Suppressor macrophage treated with lipopolysaccharide for 4 hours (primary cell): ENCODE data around the gene CYBA.

Source experiments
- DNase-seq: peaks from one replicate; pipeline ENCODE4 v3.0.0-alpha.2; 2020

The CYBA gene

DNA sequence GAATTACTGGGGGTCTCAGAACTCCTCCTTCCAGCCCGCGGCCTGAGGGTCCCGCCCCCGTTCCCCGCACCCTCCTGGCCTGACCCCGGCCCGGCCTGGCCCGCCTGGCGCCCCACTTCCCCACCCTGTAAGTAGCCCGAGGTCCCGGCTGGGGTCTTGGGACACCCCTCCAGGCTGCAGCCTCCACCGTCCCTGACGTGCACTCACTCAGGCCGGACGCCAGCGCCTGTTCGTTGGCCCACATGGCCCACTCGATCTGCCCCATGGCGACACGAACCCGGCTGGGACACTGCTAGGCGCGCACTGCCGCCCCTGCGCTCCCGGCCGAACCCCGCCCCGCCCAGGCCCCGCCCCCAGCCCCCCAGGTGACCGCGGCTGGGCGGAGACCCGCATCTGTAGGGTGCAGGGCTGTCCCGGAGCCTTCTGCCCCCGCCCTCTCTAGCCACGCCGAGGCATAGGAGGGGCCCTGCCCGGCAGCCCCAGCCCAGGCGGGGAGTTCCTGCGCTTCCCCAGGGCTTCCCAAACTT is at the start of gene CYBA:
TSS of gene CYBA (minus strand) at position 305 of the 527 bp plus-strand sequence. CDS start at position 265, 40 bp downstream.
- peak; percentile 92 for DNase-seq

- no peak for DNase-seq
Measured at GRCh38 chr16:88700322-88700635, 49.4 kb upstream of the CYBA start.

DNA sequence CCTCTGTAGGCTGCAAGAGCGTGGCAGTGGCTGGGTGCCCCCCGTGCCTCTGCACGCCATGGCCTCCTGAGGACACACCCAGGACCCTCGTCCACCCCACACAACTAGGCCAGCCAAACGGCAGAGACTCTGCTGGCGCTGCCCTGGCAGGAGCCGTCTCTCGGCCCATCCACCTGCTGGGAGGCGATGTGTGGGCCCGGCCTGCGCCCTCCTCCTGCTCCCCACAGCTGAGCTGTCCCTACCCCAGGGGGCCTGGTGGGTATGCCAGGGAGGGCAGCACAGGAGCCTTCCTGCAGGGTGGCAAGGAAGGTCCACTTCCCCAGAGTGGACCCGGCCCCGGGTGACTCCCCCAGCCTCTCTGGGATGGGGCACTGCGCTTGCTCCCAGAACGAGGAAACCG is 48.3 kb upstream of the CYBA start:
- no peak for DNase-seq

DNA sequence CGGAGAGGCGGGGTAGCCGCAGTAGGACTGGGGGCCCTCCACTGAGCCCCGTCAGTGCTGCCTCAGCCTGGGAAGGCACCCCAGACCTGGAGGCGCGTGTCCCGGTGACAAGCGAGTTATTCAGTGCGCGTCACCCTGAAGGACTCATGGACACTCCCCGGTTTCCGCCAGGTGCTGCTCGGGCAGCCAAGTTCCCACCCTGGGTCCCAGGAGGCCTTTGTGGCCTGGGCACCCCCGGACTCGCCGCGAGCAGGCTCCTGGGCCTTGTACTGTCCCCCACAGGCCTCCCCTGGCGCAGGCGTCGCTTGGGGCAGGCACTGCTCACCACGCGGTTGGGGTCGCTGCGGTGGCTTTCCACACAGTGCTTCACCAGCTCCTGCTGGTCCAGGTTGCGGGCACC is 47.8 kb upstream of the CYBA start:
- no peak for DNase-seq

DNA sequence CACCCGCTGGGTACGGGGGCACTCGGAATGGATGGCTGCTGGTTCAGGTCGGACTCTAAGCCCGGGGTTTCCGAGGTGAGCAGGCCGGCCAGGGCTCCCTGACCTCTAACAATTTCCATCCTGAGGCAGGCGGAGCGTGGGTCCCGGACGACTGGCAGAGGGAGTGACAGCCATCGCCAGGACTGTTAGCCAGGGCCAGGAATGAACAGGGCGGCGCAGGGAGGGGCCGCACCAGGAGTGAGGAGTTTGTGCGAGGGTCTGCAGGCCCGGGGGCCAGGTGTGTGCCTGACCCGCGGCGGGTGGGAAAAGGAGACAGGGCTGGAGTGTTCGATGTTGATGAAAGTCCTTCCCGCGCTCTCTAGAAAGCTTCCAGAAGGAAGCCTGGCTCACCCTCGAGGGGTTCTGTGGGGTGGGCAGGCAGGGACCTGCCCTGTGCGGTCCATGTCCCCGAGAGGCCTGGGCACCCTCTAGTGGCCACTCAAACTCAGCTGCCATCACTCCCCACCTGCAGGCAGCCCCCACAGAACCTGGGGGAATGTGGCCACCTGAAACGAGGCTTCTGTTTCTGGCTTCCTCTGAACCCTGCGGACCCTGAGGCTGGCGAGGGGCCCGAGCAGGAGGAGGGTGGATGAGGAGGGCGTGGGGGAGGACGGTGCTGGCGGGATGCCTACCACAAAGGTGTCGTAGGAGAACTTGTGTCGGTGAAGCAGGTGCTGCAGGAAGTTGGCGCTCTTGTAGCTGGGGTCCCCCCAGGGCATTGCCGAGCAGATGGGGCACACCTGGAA is 47.2 kb upstream of the CYBA start:
- no peak for DNase-seq

GRCh38 chr16:88697116-88697830 is 46.4 kb upstream of the CYBA start:
- DNase-seq, result no peak

DNA sequence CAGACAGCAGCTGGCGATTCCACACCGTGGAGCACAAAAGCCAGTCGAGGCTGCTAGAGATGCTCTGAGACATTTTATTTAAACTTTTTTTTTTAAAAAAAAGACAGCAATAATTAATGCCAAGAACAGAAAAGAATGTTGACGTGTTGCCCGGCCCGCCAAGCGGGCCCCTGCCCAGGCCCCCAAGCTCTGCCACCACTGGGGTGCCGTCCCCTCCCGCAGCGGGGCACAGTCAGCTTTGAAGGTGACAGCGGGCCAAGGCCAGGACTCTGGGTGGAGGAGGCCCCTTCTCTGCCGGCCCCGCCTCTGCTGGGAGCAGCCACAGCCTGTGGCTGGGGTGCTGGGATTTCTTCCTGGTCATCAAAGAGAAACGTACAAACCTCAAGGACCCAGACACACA is 45.6 kb upstream of the CYBA start:
- DNase-seq, result no peak

DNA sequence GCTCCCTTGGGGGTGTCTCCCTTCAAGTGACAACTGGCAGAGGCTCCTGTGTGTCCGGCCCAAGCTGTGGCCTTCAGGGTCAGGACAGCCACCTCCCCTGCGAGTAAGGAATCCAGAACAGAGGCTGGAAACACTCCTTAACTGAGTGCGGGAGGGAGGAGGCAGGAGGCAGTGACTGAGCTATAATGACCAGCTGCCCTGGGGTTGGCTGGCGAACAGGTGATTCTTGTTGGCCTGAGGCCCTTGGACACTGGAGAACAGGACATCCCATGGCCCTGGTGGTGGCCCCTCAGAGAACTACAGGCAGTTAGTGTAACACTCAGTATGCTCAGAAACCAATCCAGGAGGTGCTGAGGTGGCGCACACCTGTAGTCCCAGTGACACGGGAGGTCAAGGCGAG is 44.9 kb upstream of the CYBA start:
- no peak for DNase-seq

DNA sequence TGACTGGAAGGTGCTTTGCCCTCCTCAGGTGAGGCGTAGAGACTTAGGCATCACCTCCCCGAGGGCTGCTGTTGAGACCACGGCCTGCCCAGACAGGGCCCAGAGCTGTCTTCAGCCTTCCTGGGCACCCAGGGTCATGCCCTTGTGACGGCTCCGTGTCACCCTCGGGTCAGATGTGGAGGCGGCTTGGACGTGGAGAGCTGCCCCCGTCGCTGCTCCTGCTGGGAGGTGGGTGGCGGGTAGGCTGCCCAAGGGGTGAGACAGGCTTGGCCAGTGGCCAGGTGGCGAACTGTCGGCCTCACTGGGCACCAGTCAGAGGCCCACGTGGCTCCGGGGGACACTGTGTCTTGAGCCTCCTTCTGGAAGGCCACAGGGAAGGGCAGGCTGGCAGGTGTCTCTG is 44.4 kb upstream of the CYBA start:
- DNase-seq, result no peak

GRCh38 chr16:88694221-88695087 is 43.6 kb upstream of the CYBA start:
- no peak for DNase-seq

DNA sequence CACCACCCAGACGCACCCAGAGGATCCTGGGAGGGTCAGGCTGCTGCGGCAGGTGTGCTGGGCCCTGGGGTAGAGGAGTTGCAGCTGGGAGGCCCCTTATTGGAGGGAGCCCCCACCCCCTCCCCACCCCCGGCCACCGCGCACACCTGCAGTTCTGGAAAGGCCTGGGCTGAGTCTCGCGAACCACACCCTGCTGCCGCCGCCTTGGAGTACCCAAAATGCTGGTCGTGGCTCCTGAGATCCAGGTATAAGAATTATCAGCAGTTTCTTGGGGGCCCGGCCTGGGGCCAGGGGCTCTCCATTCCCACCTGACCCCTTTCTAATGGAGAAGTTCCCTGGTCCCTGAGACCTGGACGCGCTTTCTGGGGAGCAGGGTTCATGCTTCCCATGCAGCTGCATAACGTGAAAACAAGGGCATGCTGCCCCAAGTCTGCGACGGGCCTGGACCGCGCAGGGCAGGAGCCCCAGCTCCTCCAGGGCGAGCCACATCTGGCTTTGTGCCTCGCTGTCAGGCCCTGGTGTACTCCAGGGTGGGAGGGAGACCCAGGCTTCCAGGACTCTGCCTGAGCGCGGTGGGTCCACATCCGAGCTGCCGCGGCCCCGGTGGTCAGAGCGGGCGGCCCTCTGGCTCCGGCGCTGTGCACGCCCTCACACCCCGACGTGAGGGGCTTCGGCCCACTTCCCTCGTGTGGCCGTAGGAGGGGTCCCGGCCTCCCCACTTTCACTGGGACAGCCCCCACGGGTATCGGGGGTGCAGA is 42.7 kb upstream of the CYBA start:
- no peak for DNase-seq

GRCh38 chr16:88692861-88693260 is 42.0 kb upstream of the CYBA start:
- DNase-seq, result no peak

GRCh38 chr16:88691924-88692560 is 41.2 kb upstream of the CYBA start:
- peak; percentile 76 for DNase-seq

DNA sequence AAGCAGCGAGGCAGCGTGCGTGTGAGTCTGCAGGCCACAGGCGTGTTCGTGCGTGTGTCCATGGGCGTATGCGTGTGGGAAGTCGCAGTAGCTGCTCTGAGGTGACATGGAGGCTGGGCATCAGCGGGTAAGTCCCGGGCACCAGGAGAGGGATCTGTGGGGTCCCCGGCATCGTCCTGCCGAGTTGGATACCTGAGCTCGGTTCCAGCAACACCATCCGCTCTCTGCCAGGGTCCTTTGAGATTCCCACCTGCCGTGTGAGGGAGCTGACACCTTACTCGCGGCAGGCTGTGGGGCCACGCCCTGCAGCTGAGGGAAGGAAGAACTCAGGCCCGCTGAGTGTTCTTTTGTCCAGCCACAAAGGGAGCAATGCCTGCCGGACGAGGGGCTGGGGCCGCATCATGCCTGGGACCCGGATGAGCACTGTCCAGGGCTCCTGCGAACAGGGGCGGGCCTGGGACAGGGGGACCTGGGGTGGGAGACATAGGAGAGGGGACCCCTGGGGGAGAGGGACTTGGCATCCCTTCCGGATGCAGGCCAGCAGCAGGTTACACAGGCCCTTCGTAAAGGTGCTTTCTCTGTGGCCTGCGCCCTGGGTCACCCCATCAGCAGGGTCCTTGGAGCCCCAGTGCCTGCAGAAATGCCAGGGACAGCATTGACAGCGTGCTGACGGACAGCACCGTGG is 40.4 kb upstream of the CYBA start:
- no peak for DNase-seq

DNA sequence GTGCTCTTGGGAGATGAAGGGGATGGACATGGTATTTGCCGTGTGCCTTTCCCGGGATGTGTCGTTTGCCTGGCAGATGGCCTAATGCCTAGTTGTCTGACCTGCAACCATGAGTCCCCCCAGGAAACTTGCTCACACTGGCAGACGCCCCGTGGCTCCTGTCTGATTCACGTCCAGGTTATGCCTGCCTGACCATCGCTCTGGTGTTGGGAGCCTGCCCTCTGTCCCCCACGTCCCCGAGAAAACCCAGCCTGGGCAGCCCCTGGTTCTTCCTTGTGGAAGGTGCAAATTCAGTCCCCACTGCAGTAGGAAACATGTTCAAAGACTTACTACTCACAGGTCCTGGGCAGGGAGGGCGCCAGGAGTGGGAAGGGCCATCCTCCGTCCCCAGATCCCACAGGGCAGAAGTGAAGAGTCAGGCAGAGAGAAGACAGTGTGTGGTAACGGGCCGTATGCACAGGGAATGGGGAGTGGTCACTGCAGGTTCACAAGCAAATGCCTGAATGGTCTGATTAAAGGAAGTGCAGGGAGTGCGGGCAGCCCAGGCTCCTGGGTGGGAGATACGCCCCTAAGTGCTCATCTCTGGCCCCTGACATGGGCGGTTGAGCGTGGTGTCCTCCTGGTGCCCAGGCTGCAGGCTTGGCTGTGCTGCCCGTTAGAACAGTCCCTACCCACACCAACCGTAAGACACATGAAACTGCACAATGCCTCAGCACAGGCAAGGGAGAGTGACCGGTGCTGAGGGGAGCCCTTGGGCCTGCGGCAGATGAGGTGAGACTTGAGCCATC is 39.7 kb upstream of the CYBA start:
- DNase-seq, result no peak

- DNase-seq, result no peak
Measured at GRCh38 chr16:88688013-88688778, 37.3 kb upstream of the CYBA start.

- DNase-seq, result no peak
Measured at GRCh38 chr16:88687676-88688012, 36.8 kb upstream of the CYBA start.

GRCh38 chr16:88687254-88687576 is 36.4 kb upstream of the CYBA start:
- no peak for DNase-seq

- DNase-seq, result peak; percentile 87
Measured at GRCh38 chr16:88686439-88687253, 35.8 kb upstream of the CYBA start, which contains the start of gene SNAI3. Gene SNAI3 (minus strand): TSS chr16:88686507. CDS start chr16:88686406, 101 bp downstream.
